Stomach (tissue), 9 donors: ENCODE data around the gene HBG2. TPM values are rescaled to one million over a fixed set of nuclear protein-coding genes. Genes with fewer than 3 reads are reported as not detected.

Experiments
- DNase-seq, 2 donors: peaks; one replicate each; pipeline versions ENCODE4 v3.0.0 to v3.0.0-alpha.2; 2013 to 2019
- H3K27ac ChIP-seq, 5 donors: fragments of 200-600 bp in 4 of 5; sonication (generic) in 4 of 5; one replicate each; pipeline ENCODE4 v1.5.1; 2013 to 2019; ENCODE audit warnings: mild to moderate bottlenecking in 1 of 5, moderate library complexity in 1 of 5
- H3K27me3 ChIP-seq, 3 donors: fragments of 200-600 bp; sonication (generic); one replicate each; pipeline ENCODE4 v1.5.1; 2017 to 2019; ENCODE audit warnings: mixed run types in 1 of 3
- H3K36me3 ChIP-seq, 4 donors: fragments of 200-600 bp; sonication (generic); 1 replicate in 3 of 4; 2 replicates in 1 of 4; pipeline ENCODE4 v1.5.1; 2016 to 2019
- H3K4me1 ChIP-seq, 4 donors: fragments of 200-600 bp; sonication (generic); one replicate each; pipeline ENCODE4 v1.5.1; 2016 to 2019
- H3K4me3 ChIP-seq, 4 donors: fragments of 200-600 bp; sonication (generic) in 3 of 4; one replicate each; pipeline ENCODE4 v1.5.1; 2016 to 2019; ENCODE audit warnings: mild to moderate bottlenecking in 1 of 4
- H3K9me3 ChIP-seq, 4 donors: fragments of 200-600 bp; sonication (generic); one replicate each; pipeline ENCODE4 v1.5.1; 2016 to 2019
- EP300 ChIP-seq: sonication (generic); formaldehyde crosslinking; IDR thresholded peaks from one replicate; pipeline ENCODE4 v1.6.1; 2017; ENCODE audit warnings: antibody characterized with exemption
- POLR2A ChIP-seq, 4 donors: fragments of 450-650 bp; IDR thresholded peaks; one replicate each; pipeline ENCODE4 v1.6.1; 2016; ENCODE audit warnings: antibody characterized with exemption in 4 of 4, control low read depth in 2 of 4, mild to moderate bottlenecking in 1 of 4, moderate library complexity in 1 of 4
- POLR2AphosphoS5 ChIP-seq, 3 donors: sonication (generic); formaldehyde crosslinking; IDR thresholded peaks; one replicate each; pipeline ENCODE4 v1.6.1; 2016; ENCODE audit warnings: antibody characterized with exemption in 3 of 3
- WGBS, 5 donors: extraction: QIAGEN DNeasy Blood & Tissue Kit in 3 of 5; methylation state at CpG; one replicate each; pipeline versions ENCODE4 v1.1.5 to v1.1.7; 2013 to 2018; 5-methylcytosine and 5-hydroxymethylcytosine counted together
- intact Hi-C: fragments of 100-400 bp; cut with DNase I; formaldehyde crosslinking; loops from one replicate; pipeline ENCODE4 v1.15.1; 2023; ENCODE audit warnings: low total_unique reads
- polyA plus RNA-seq, 3 donors: library from polyadenylated mRNA; stranded (reverse); fragments of 200-250 nt; gene quantifications; one replicate each; pipeline ENCODE4 v1.2.3, GENCODE V29; 2013
- total RNA-seq, 5 donors: library from RNA; depleted of rRNA; stranded (reverse); fragments of >200 nt; gene quantifications; one replicate each; pipeline versions ENCODE4 v1.1.0 to v1.2.3, GENCODE V29; 2014 to 2016
- TF ChIP-seq, protein P1 (sequence below), 7 experiments: fragments of 450-650 bp in 4 of 7; fragments of 200-600 bp in 3 of 7; sonication (generic) in 3 of 7; IDR thresholded peaks; one replicate each; pipeline ENCODE4 v1.5.1; 2016 to 2019; ENCODE audit warnings: antibody characterized with exemption in 7 of 7, control low read depth in 2 of 7, mild to moderate bottlenecking in 1 of 7
- donor health status: healthy with polysubstance abuse.
- donor health status: Bipolar disorder and iron deficiency.
- donor health status: healthy.

HBG2 gene
- total and polyA plus RNA-seq, 8 donors: 0.75 to 1,854 TPM; not detected in 6

DNA sequence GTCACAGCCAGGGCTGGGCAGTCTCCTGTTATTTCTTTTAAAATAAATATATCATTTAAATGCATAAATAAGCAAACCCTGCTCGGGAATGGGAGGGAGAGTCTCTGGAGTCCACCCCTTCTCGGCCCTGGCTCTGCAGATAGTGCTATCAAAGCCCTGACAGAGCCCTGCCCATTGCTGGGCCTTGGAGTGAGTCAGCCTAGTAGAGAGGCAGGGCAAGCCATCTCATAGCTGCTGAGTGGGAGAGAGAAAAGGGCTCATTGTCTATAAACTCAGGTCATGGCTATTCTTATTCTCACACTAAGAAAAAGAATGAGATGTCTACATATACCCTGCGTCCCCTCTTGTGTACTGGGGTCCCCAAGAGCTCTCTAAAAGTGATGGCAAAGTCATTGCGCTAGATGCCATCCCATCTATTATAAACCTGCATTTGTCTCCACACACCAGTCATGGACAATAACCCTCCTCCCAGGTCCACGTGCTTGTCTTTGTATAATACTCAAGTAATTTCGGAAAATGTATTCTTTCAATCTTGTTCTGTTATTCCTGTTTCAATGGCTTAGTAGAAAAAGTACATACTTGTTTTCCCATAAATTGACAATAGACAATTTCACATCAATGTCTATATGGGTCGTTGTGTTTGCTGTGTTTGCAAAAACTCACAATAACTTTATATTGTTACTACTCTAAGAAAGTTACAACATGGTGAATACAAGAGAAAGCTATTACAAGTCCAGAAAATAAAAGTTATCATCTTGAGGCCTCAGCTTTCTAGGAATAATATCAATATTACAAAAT, 33.7 kb upstream of the HBG2 start:
- TF ChIP-seq, protein P1, sequence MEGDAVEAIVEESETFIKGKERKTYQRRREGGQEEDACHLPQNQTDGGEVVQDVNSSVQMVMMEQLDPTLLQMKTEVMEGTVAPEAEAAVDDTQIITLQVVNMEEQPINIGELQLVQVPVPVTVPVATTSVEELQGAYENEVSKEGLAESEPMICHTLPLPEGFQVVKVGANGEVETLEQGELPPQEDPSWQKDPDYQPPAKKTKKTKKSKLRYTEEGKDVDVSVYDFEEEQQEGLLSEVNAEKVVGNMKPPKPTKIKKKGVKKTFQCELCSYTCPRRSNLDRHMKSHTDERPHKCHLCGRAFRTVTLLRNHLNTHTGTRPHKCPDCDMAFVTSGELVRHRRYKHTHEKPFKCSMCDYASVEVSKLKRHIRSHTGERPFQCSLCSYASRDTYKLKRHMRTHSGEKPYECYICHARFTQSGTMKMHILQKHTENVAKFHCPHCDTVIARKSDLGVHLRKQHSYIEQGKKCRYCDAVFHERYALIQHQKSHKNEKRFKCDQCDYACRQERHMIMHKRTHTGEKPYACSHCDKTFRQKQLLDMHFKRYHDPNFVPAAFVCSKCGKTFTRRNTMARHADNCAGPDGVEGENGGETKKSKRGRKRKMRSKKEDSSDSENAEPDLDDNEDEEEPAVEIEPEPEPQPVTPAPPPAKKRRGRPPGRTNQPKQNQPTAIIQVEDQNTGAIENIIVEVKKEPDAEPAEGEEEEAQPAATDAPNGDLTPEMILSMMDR (IDR thresholded peaks at IDR 0.05): no peak
- no peak for TF ChIP-seq POLR2AphosphoS5 (IDR thresholded peaks at IDR 0.05)
- TF ChIP-seq EP300: no peak
- TF ChIP-seq POLR2A (IDR thresholded peaks at IDR 0.05): no peak
- H3K36me3 ChIP-seq: no peaks in the 10 kb centered on the region
- no peak overlapping the region for H3K27ac ChIP-seq
- H3K27me3 ChIP-seq: no peaks in the 10 kb centered on the region
- intact Hi-C loops: no loop called here
- H3K9me3 ChIP-seq: no peaks in the 10 kb centered on the region
- H3K4me3 ChIP-seq: no peak overlapping the region
- WGBS, 5 donors: 62 to 70% (median 68%) methylated on average over 7 of the region's 7 CpGs
- peak; percentile 37 to 43 for DNase-seq
- H3K4me1 ChIP-seq: no peaks in the 10 kb centered on the region

DNA sequence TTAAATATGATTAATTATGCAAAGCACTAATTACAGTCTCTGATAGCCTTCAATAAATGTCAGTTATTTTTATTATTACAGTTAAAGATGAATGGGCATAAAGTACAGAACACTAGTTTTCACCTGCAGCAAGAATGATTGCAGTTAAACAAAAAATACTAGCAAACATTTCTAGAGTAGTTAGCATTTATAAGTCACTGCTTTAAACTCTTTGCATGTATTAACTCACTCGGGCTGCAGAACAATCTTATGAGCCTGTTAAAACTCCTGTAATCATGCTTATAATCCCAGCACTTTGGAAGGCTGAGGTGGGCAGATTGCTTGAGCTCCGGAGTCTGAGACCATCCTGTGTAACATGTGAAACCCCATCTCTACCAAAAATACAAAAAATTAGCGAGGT, 32.3 kb upstream of the HBG2 start:
- WGBS, 5 donors: 73 to 80% (median 79%) methylated on average over 3 of the region's 3 CpGs
- no peak overlapping the region for H3K27ac ChIP-seq
- TF ChIP-seq POLR2AphosphoS5 (IDR thresholded peaks at IDR 0.05) (no peak), POLR2A (IDR thresholded peaks at IDR 0.05) (no peak), EP300 (no peak)
- TF ChIP-seq, protein P1 (IDR thresholded peaks at IDR 0.05): no peak
- no peak overlapping the region for H3K4me3 ChIP-seq
- no peaks in the 10 kb centered on the region for H3K4me1 ChIP-seq
- no peaks in the 10 kb centered on the region for H3K27me3 ChIP-seq
- H3K36me3 ChIP-seq: no peaks in the 10 kb centered on the region
- no peaks in the 10 kb centered on the region for H3K9me3 ChIP-seq
- DNase-seq: no peak
- intact Hi-C loops: no loop called here

- Histone ChIP-seq H3K27ac (no peak overlapping the region), H3K36me3 (no peaks in the 10 kb centered on the region), H3K4me3 (no peak overlapping the region), H3K9me3 (no peaks in the 10 kb centered on the region), H3K27me3 (no peaks in the 10 kb centered on the region), H3K4me1 (no peaks in the 10 kb centered on the region)
- intact Hi-C loops: no loop called here
- TF ChIP-seq, protein P1 (IDR thresholded peaks at IDR 0.05): no peak
- TF ChIP-seq POLR2A (IDR thresholded peaks at IDR 0.05): no peak
- TF ChIP-seq EP300: no peak
- no peak for TF ChIP-seq POLR2AphosphoS5 (IDR thresholded peaks at IDR 0.05)
- 11 to 27% (median 20%) methylated on average over 1 of the region's 1 CpG for WGBS, 5 donors
- no peak for DNase-seq
These were observed 31.8 kb upstream of the HBG2 start for GRCh38 chr11:5286351-5286750.

DNA sequence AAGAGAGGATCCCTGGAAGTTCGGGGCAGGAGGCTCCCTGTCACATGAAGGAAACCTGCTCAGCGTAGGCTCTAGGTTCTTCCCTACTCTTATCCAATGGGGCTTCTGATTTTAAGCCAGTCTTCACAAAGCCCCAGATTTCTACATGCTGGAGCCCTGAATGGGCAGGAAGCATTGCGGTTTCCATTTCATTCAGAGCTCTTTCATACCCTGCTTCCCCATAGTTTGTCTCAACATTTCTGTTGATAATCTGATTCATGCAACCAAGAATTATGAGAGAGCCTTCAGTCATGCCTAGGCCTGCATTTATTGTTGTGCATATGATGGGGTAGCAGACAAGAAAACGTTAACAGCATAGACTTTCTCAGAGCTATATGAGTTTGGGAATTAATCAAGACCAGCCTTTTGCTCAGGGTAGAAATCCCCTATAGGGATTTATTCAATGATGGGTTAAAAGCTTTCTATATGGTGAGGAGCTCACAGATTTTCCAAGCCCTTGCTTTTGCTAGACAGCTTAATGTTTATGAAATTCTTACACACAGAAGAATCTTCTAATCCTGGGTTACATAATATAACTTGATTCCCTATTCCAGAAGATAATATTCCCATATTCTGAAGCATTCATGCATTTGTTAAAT, 31.2 kb upstream of the HBG2 start:
- TF ChIP-seq, protein P1 (IDR thresholded peaks at IDR 0.05): no peak
- TF ChIP-seq EP300: no peak
- H3K27me3 ChIP-seq: no peaks in the 10 kb centered on the region
- H3K36me3 ChIP-seq: no peaks in the 10 kb centered on the region
- no peak for DNase-seq
- no peak overlapping the region for H3K4me3 ChIP-seq
- H3K9me3 ChIP-seq: no peaks in the 10 kb centered on the region
- H3K4me1 ChIP-seq: no peaks in the 10 kb centered on the region
- WGBS, 5 donors: 80 to 96% (median 87%) methylated on average over 4 of the region's 4 CpGs
- H3K27ac ChIP-seq: no peak overlapping the region
- intact Hi-C loops: no loop called here
